ENCODE results near the gene CCDC70. TPM values are rescaled to one million over a fixed set of nuclear protein-coding genes. Genes with fewer than 3 reads are reported as not detected.

Gene CCDC70
- total RNA-seq, 1 experiment from 2014 or later, result not detected

DNA sequence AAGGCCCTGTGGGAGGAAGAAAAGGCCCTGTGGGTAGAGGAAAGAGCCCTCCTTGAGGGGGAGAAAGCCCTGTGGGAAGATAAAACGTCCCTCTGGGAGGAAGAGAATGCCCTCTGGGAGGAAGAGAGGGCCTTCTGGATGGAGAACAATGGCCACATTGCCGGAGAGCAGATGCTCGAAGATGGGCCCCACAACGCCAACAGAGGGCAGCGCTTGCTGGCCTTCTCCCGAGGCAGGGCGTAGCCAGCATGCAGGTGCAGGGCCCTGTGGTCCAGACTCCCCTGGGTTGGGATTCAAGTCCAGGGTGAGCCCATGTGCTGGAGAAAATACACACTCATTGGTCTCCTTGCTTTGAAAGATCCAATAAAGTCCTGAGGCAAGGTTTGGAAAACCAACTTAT lies 4.1 kb downstream of the CCDC70 start:
- peak; percentile 84 for ATAC-seq
- ChIA-PET CTCF (no interaction called here), POLR2A (no interaction called here)
- TF ChIP-seq SMAD3 (CRISPR knock-in tag; IDR thresholded peaks at IDR 0.05; ENCODE audit: borderline replicate concordance) (no peak), ZNF121 (CRISPR knock-in tag; IDR thresholded peaks at IDR 0.05) (0 out of 2 replicates have a peak, but pooled peaks have one; percentile 26)
- no peak overlapping the region for H3K27ac Mint-ChIP-seq
- no peaks in the 10 kb centered on the region for H3K4me1 Mint-ChIP-seq
- H3K4me3 Mint-ChIP-seq, result no peak overlapping the region
- peak; percentile 56 for DNase-seq (ENCODE audit: low spot score)
- H3K36me3 Mint-ChIP-seq, result no peaks in the 10 kb centered on the region
- peaks cover 2% of the 10 kb centered on the region for H3K27me3 Mint-ChIP-seq (ENCODE audit: low read depth)
- no peaks in the 10 kb centered on the region for H3K9me3 Mint-ChIP-seq

DNA sequence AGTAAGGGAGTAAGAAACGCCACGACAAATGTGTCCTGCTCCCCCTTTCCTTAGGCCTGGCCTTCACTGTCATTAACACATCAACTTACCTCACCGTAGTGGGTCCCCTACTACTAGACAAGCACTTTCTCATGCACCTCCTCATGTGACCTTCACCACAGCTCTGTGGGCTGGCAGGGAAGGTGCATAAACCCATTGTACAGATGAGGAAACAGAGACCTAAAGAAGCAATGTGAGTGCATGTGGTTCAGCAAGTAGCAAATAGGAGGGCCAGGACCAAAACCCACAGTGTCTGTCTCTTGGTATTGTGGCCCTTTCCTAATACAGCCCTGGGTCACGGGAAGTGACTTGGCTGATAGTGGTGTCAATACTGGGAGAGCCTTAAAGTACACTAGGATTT lies 5.3 kb downstream of the CCDC70 start:
- Mint-ChIP-seq H3K27me3 (ENCODE audit: low read depth) (peaks cover 2% of the 10 kb centered on the region; the same call in 1 of the 2 replicates), H3K4me1 (no peaks in the 10 kb centered on the region), H3K27ac (no peak overlapping the region), H3K36me3 (no peaks in the 10 kb centered on the region), H3K4me3 (no peak overlapping the region), H3K9me3 (no peaks in the 10 kb centered on the region)
- ATAC-seq (no peak), DNase-seq (ENCODE audit: low spot score) (no peak)
- POLR2A ChIA-PET, result no interaction called here
- CTCF ChIA-PET, result interaction anchor here (1.9 kb wide), 1 partner anchor 46 kb away, joined by 4 read pairs; no protein-coding TSS in a partner anchor
- TF ChIP-seq MYBL2 (CRISPR knock-in tag; IDR thresholded peaks at IDR 0.05) (no peak), SOX15 (CRISPR knock-in tag; IDR thresholded peaks at IDR 0.05) (no peak), ZNF138 (CRISPR knock-in tag; conservative IDR thresholded peaks at IDR 0.05) (no peak), IRF2 (CRISPR knock-in tag; IDR thresholded peaks at IDR 0.05; ENCODE audit: borderline replicate concordance, low read depth) (no peak), ELF4 (CRISPR knock-in tag; IDR thresholded peaks at IDR 0.05; ENCODE audit: low read depth) (no peak), NFYB (CRISPR knock-in tag; conservative IDR thresholded peaks at IDR 0.05; ENCODE audit: low read depth) (no peak), ZNF512 (CRISPR knock-in tag; IDR thresholded peaks at IDR 0.05; ENCODE audit: borderline replicate concordance) (no peak), TCF7 (CRISPR knock-in tag; IDR thresholded peaks at IDR 0.05; ENCODE audit: low read depth) (no peak), HMGA2 (CRISPR knock-in tag; IDR thresholded peaks at IDR 0.05) (no peak), FOXJ3 (CRISPR knock-in tag; IDR thresholded peaks at IDR 0.05; ENCODE audit: borderline replicate concordance) (no peak)
- TF ChIP-seq, protein P1, sequence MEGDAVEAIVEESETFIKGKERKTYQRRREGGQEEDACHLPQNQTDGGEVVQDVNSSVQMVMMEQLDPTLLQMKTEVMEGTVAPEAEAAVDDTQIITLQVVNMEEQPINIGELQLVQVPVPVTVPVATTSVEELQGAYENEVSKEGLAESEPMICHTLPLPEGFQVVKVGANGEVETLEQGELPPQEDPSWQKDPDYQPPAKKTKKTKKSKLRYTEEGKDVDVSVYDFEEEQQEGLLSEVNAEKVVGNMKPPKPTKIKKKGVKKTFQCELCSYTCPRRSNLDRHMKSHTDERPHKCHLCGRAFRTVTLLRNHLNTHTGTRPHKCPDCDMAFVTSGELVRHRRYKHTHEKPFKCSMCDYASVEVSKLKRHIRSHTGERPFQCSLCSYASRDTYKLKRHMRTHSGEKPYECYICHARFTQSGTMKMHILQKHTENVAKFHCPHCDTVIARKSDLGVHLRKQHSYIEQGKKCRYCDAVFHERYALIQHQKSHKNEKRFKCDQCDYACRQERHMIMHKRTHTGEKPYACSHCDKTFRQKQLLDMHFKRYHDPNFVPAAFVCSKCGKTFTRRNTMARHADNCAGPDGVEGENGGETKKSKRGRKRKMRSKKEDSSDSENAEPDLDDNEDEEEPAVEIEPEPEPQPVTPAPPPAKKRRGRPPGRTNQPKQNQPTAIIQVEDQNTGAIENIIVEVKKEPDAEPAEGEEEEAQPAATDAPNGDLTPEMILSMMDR (IDR thresholded peaks at IDR 0.05), result no peak
- TF ChIP-seq, protein P2, sequence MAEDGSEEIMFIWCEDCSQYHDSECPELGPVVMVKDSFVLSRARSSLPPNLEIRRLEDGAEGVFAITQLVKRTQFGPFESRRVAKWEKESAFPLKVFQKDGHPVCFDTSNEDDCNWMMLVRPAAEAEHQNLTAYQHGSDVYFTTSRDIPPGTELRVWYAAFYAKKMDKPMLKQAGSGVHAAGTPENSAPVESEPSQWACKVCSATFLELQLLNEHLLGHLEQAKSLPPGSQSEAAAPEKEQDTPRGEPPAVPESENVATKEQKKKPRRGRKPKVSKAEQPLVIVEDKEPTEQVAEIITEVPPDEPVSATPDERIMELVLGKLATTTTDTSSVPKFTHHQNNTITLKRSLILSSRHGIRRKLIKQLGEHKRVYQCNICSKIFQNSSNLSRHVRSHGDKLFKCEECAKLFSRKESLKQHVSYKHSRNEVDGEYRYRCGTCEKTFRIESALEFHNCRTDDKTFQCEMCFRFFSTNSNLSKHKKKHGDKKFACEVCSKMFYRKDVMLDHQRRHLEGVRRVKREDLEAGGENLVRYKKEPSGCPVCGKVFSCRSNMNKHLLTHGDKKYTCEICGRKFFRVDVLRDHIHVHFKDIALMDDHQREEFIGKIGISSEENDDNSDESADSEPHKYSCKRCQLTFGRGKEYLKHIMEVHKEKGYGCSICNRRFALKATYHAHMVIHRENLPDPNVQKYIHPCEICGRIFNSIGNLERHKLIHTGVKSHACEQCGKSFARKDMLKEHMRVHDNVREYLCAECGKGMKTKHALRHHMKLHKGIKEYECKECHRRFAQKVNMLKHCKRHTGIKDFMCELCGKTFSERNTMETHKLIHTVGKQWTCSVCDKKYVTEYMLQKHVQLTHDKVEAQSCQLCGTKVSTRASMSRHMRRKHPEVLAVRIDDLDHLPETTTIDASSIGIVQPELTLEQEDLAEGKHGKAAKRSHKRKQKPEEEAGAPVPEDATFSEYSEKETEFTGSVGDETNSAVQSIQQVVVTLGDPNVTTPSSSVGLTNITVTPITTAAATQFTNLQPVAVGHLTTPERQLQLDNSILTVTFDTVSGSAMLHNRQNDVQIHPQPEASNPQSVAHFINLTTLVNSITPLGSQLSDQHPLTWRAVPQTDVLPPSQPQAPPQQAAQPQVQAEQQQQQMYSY (CRISPR knock-in tag; IDR thresholded peaks at IDR 0.05), result no peak
- TF ChIP-seq, protein P3, sequence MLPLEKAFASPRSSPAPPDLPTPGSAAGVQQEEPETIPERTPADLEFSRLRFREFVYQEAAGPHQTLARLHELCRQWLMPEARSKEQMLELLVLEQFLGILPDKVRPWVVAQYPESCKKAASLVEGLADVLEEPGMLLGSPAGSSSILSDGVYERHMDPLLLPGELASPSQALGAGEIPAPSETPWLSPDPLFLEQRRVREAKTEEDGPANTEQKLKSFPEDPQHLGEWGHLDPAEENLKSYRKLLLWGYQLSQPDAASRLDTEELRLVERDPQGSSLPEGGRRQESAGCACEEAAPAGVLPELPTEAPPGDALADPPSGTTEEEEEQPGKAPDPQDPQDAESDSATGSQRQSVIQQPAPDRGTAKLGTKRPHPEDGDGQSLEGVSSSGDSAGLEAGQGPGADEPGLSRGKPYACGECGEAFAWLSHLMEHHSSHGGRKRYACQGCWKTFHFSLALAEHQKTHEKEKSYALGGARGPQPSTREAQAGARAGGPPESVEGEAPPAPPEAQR (CRISPR knock-in tag; IDR thresholded peaks at IDR 0.05), result no peak
- TF ChIP-seq, protein P4, sequence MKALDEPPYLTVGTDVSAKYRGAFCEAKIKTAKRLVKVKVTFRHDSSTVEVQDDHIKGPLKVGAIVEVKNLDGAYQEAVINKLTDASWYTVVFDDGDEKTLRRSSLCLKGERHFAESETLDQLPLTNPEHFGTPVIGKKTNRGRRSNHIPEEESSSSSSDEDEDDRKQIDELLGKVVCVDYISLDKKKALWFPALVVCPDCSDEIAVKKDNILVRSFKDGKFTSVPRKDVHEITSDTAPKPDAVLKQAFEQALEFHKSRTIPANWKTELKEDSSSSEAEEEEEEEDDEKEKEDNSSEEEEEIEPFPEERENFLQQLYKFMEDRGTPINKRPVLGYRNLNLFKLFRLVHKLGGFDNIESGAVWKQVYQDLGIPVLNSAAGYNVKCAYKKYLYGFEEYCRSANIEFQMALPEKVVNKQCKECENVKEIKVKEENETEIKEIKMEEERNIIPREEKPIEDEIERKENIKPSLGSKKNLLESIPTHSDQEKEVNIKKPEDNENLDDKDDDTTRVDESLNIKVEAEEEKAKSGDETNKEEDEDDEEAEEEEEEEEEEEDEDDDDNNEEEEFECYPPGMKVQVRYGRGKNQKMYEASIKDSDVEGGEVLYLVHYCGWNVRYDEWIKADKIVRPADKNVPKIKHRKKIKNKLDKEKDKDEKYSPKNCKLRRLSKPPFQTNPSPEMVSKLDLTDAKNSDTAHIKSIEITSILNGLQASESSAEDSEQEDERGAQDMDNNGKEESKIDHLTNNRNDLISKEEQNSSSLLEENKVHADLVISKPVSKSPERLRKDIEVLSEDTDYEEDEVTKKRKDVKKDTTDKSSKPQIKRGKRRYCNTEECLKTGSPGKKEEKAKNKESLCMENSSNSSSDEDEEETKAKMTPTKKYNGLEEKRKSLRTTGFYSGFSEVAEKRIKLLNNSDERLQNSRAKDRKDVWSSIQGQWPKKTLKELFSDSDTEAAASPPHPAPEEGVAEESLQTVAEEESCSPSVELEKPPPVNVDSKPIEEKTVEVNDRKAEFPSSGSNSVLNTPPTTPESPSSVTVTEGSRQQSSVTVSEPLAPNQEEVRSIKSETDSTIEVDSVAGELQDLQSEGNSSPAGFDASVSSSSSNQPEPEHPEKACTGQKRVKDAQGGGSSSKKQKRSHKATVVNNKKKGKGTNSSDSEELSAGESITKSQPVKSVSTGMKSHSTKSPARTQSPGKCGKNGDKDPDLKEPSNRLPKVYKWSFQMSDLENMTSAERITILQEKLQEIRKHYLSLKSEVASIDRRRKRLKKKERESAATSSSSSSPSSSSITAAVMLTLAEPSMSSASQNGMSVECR (CRISPR knock-in tag; IDR thresholded peaks at IDR 0.05; ENCODE audit: borderline replicate concordance), result no peak
- TF ChIP-seq, protein P5, sequence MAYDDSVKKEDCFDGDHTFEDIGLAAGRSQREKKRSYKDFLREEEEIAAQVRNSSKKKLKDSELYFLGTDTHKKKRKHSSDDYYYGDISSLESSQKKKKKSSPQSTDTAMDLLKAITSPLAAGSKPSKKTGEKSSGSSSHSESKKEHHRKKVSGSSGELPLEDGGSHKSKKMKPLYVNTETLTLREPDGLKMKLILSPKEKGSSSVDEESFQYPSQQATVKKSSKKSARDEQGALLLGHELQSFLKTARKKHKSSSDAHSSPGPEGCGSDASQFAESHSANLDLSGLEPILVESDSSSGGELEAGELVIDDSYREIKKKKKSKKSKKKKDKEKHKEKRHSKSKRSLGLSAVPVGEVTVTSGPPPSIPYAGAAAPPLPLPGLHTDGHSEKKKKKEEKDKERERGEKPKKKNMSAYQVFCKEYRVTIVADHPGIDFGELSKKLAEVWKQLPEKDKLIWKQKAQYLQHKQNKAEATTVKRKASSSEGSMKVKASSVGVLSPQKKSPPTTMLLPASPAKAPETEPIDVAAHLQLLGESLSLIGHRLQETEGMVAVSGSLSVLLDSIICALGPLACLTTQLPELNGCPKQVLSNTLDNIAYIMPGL (CRISPR knock-in tag; IDR thresholded peaks at IDR 0.05), result no peak

Measured in WTC11 (cell line).